PC-9 (cell line): ENCODE data around the gene CSTF2. TPM values are rescaled to one million over a fixed set of nuclear protein-coding genes. Genes with fewer than 3 reads are reported as not detected.
"Not testable (repeated sequence)": the region's sequence is repeated elsewhere in the genome, so short reads cannot be mapped to it uniquely, and the experiment has no call there.

Experiments
- Bru-seq: library from RNA; stranded (reverse); fragments of 400-500 nt; gene quantifications from one replicate; lab custom pipeline; 2021; lab: Mats Ljungman, UMichigan
- BruChase-seq, 2 experiments: library from RNA; stranded (reverse); fragments of 400-500 nt; gene quantifications; one replicate each; lab custom pipeline; 2021; lab: Mats Ljungman, UMichigan
- BruUV-seq: library from RNA; stranded (reverse); fragments of 400-500 nt; replicated peaks from 2 replicates; lab custom pipeline; 2021; lab: Mats Ljungman, UMichigan
- CTCF ChIA-PET: fragments of 300-600 bp; sonication (Branson Sonifier 250); formaldehyde crosslinking; loops from one replicate; lab custom pipeline; 2022; ENCODE audit warnings: antibody characterized with exemption; lab: Charles Lee
- POLR2A ChIA-PET: fragments of 300-600 bp; sonication (Branson Sonifier 250); formaldehyde crosslinking; loops from one replicate; lab custom pipeline; 2022; ENCODE audit warnings: antibody characterized with exemption; ENCODE audit not compliant: unreplicated experiment; lab: Charles Lee
- DNase-seq, 2 experiments: peaks; one replicate each; pipeline versions ENCODE4 v3.0.0 to v3.0.0-alpha.2; 2015 to 2022; ENCODE audit warnings: mixed read lengths in 1 of 2
- H2AFZ ChIP-seq: fragments of 200-600 bp; sonication (generic); 2 replicates; pipeline ENCODE4 v1.8.1; 2017; ENCODE audit warnings: antibody characterized with exemption
- H3F3A ChIP-seq: fragments of 200-600 bp; sonication (generic); 2 replicates; pipeline ENCODE4 v1.8.1; 2017; ENCODE audit warnings: antibody characterized with exemption, mild to moderate bottlenecking, low read depth; ENCODE audit not compliant: insufficient read depth
- H3K27ac ChIP-seq: fragments of 200-600 bp; sonication (generic); 2 replicates; pipeline ENCODE4 v1.6.1; 2016; ENCODE audit warnings: mixed run types
- H3K27me3 ChIP-seq: fragments of 200-600 bp; sonication (generic); 2 replicates; pipeline ENCODE4 v1.6.1; 2016; ENCODE audit warnings: low read depth, mixed run types; ENCODE audit not compliant: insufficient read depth
- H3K36me3 ChIP-seq: fragments of 200-600 bp; sonication (generic); 2 replicates; pipeline ENCODE4 v1.6.1; 2016; ENCODE audit warnings: low read depth, mixed run types
- H3K4me1 ChIP-seq: fragments of 200-600 bp; sonication (generic); replicated peaks from 2 replicates; pipeline ENCODE4 v1.6.1; 2016; ENCODE audit warnings: mixed run types; ENCODE audit not compliant: insufficient read depth
- H3K4me2 ChIP-seq: fragments of 200-600 bp; sonication (generic); 2 replicates; pipeline ENCODE4 v1.6.1; 2017; ENCODE audit warnings: mixed run types
- H3K4me3 ChIP-seq: fragments of 200-600 bp; sonication (generic); 2 replicates; pipeline ENCODE4 v1.6.1; 2016; ENCODE audit warnings: mixed run types
- H3K79me2 ChIP-seq: fragments of 200-600 bp; sonication (generic); 2 replicates; pipeline ENCODE4 v1.6.1; 2017; ENCODE audit warnings: low read depth, mixed run types
- H3K9me2 ChIP-seq: fragments of 200-600 bp; sonication (generic); 2 replicates; pipeline ENCODE4 v1.8.1; 2017; ENCODE audit warnings: mild to moderate bottlenecking; ENCODE audit not compliant: insufficient read depth
- H3K9me3 ChIP-seq: fragments of 200-600 bp; sonication (generic); 2 replicates; pipeline ENCODE4 v1.8.1; 2016; ENCODE audit warnings: low read depth; ENCODE audit not compliant: insufficient read depth
- H4K20me1 ChIP-seq: fragments of 200-600 bp; sonication (generic); 2 replicates; pipeline ENCODE4 v1.8.1; 2017; ENCODE audit not compliant: insufficient read depth
- EZH2 ChIP-seq: fragments of 200-600 bp; sonication (generic); IDR thresholded peaks from 2 replicates; pipeline ENCODE4 v1.8.0; 2017; ENCODE audit warnings: antibody characterized with exemption, low read depth
- intact Hi-C: fragments of 100-400 bp; cut with micrococcal nuclease; formaldehyde crosslinking; loops from one replicate; pipeline ENCODE4 v1.10.0; 2022; ENCODE audit not compliant: unreplicated experiment
- long read RNA-seq: library from polyadenylated mRNA; stranded (forward); transcript quantifications from one replicate; pipeline ENCODE4 v2.0.0, GENCODE V29; 2022
- total RNA-seq: library from RNA; stranded (reverse); gene quantifications from 2 replicates; pipeline ENCODE4 v1.2.3, GENCODE V29; 2021
- TF ChIP-seq, protein P1 (sequence below): fragments of 200-600 bp; sonication (generic); conservative IDR thresholded peaks from 2 replicates; pipeline ENCODE4 v1.6.1; 2017; ENCODE audit warnings: mixed run types, antibody characterized with exemption, mild to moderate bottlenecking, moderate library complexity

Gene CSTF2, protein sequence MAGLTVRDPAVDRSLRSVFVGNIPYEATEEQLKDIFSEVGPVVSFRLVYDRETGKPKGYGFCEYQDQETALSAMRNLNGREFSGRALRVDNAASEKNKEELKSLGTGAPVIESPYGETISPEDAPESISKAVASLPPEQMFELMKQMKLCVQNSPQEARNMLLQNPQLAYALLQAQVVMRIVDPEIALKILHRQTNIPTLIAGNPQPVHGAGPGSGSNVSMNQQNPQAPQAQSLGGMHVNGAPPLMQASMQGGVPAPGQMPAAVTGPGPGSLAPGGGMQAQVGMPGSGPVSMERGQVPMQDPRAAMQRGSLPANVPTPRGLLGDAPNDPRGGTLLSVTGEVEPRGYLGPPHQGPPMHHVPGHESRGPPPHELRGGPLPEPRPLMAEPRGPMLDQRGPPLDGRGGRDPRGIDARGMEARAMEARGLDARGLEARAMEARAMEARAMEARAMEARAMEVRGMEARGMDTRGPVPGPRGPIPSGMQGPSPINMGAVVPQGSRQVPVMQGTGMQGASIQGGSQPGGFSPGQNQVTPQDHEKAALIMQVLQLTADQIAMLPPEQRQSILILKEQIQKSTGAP
- 18.5 and 24.1 TPM in 2 replicates for total RNA-seq
- percentile 67 among the genes with signal in this experiment for Bru-seq, nascent RNA
- BruChase-seq, experiment 1, labeled RNA remaining after a 2-hour chase, result percentile 60 among the genes with signal in this experiment
- BruChase-seq, experiment 2, labeled RNA remaining after a 6-hour chase, result percentile 74 among the genes with signal in this experiment
- long read RNA-seq, transcript CSTF2-201 (14 exons, 1,958 nt), result major isoform, 70 of 89 reads
- long read RNA-seq, partial matches to known transcripts, result 10 of 89 reads
- long read RNA-seq, other reads (novel, unspliced or antisense), result 9 of 89 reads

DNA sequence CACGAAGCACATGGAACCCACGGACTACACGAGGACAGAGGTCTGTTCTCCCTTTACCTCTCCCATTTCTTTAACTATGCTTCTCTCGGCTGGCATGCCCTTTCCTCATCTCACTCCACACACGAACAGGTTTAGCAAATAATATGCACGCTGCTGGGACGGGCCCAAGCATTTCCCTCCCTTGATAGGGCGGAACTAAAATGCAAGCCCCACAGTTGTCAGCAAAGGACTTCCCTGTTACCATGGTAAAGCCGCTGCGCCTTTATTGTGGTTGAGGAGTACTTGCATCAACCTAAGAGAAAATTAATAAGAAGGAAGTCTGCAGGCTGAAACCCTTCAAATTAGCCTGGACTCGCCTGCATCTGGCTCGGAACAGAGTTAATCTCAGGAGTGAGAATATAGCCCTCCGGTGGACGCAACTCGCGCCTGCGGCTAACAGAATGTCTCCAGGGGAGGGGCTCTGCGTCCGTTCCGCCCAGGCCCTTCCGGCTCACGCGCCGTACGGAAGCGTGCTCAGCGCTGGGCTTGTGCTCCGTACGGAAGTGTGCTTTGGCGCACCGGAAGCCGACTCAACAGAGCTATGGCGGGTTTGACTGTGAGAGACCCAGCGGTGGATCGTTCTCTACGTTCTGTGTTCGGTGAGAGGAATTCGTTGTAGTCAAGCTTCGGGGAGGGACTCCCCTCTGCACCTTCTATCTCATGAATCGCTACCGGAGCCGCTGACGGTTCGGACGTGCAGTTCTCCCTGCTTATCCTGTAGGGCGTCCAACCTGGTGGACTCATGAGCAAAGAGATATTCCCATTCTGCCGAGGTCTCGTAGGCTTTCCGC, at the start of gene CSTF2:
CSTF2 (plus strand) TSS at position 555 of the 830 bp plus-strand sequence; CDS start at position 581, 26 bp downstream.
- POLR2A ChIA-PET, result interaction anchor here (0.6 to 0.7 kb wide), 2 partner anchors 585 to 835 kb away, joined by 3 to 9 read pairs; no protein-coding TSS in a partner anchor
- CTCF ChIA-PET, result interaction anchor here (0.8 kb wide), 1 partner anchor 570 kb away, joined by 3 read pairs; no protein-coding TSS in a partner anchor

DNA sequence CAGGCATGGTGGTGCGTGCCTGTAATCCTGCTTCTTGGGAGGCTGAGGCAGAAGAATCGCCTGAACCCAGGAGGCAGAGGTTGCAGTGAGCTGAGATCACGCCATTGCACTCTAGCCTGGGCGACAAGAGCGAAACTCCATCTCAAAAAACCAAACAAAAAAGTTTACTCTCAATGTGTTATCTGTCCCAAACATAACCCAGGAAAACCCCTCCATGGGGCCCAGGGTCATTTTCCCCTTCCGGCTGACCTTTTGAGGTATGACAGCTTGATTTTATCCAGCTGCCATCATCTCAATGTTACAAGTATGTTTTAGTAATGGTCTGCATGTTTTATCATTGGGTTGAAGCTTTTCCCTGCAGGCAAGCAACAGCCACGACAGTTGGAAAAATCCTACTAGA, 23.8 kb upstream of the CSTF2 start:
- H3K4me2 ChIP-seq, H3F3A ChIP-seq, H3K4me1 ChIP-seq, H3K27me3 ChIP-seq, POLR2A ChIA-PET, H3K9me2 ChIP-seq, intact Hi-C loops, H3K36me3 ChIP-seq, H3K4me3 ChIP-seq, H3K79me2 ChIP-seq, H2AFZ ChIP-seq, BruUV-seq, DNase-seq, H3K27ac ChIP-seq, CTCF ChIA-PET, H4K20me1 ChIP-seq, H3K9me3 ChIP-seq: not testable (repeated sequence)

More for the DNA sequence above, at the start of gene CSTF2:
- H3K79me2 ChIP-seq, result peaks cover 13% of the 10 kb centered on the region
- TF ChIP-seq EZH2, result no peak
- TF ChIP-seq, protein P1, sequence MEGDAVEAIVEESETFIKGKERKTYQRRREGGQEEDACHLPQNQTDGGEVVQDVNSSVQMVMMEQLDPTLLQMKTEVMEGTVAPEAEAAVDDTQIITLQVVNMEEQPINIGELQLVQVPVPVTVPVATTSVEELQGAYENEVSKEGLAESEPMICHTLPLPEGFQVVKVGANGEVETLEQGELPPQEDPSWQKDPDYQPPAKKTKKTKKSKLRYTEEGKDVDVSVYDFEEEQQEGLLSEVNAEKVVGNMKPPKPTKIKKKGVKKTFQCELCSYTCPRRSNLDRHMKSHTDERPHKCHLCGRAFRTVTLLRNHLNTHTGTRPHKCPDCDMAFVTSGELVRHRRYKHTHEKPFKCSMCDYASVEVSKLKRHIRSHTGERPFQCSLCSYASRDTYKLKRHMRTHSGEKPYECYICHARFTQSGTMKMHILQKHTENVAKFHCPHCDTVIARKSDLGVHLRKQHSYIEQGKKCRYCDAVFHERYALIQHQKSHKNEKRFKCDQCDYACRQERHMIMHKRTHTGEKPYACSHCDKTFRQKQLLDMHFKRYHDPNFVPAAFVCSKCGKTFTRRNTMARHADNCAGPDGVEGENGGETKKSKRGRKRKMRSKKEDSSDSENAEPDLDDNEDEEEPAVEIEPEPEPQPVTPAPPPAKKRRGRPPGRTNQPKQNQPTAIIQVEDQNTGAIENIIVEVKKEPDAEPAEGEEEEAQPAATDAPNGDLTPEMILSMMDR, result no peak
- H3K9me3 ChIP-seq, result no peaks in the 10 kb centered on the region
- no peaks in the 10 kb centered on the region for H4K20me1 ChIP-seq
- H3K4me2 ChIP-seq, result peak within 1 kb of the TSS; percentile 95
- no peaks in the 10 kb centered on the region for H3K36me3 ChIP-seq
- no TSS peak for BruUV-seq
- peaks cover 5% of the 10 kb centered on the region; the same call in 1 of the 2 replicates for H3K4me1 ChIP-seq
- peak; percentile 76 to 81 for DNase-seq
- peak within 1 kb of the TSS; percentile 99 for H2AFZ ChIP-seq
- intact Hi-C loops, result loop anchor here (2.0 kb wide), 1 partner anchor 571 kb away; the partner anchor contains the start of gene RPL36A
- peak within 1 kb of the TSS; percentile 95 for H3K4me3 ChIP-seq
- H3K27ac ChIP-seq, result peak within 1 kb of the TSS; percentile 60
- H3K27me3 ChIP-seq, result no peaks in the 10 kb centered on the region
- no peaks in the 10 kb centered on the region for H3K9me2 ChIP-seq
- 0 out of 2 replicates have a peak, but pooled peaks cover 7% of the 10 kb centered on the region for H3F3A ChIP-seq

DNA sequence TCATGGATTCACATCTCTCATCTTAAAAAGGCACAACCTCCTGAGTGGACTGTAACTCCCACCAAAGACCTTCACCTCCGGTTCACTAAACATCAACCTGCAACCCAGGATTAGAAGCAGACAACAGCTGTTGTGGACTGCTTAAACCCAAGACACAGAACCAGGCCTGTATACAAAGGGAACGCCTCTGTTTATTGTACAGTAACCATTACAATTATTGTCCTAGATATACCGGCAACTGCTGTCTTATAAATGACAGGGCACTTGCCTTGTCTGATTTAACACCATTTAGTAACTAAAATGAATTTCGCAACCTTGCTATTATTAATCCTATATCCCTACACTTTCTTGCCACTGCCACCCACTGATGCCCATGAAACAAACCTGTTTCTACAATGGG, 22.8 kb upstream of the CSTF2 start:
- CTCF ChIA-PET, result no interaction called here
- intact Hi-C loops, result no loop called here

More for the DNA sequence above, 22.8 kb upstream of the CSTF2 start:
- no peaks in the 10 kb centered on the region for H3F3A ChIP-seq
- POLR2A ChIA-PET, result no interaction called here
- H3K27ac ChIP-seq, result no peak overlapping the region
- H4K20me1 ChIP-seq, result no peaks in the 10 kb centered on the region
- H2AFZ ChIP-seq, result no peak overlapping the region
- H3K36me3 ChIP-seq, result no peaks in the 10 kb centered on the region
- no peaks in the 10 kb centered on the region for H3K9me2 ChIP-seq
- H3K4me2 ChIP-seq, result no peak overlapping the region
- H3K27me3 ChIP-seq, result no peaks in the 10 kb centered on the region
- H3K9me3 ChIP-seq, result no peaks in the 10 kb centered on the region
- no peak overlapping the region for H3K4me3 ChIP-seq
- H3K4me1 ChIP-seq, result no peaks in the 10 kb centered on the region
- TF ChIP-seq, protein P1, result no peak
- no peak for TF ChIP-seq EZH2
- H3K79me2 ChIP-seq, result no peaks in the 10 kb centered on the region
- DNase-seq, result no peak
- no TSS peak for BruUV-seq
